Osteocyte (in vitro differentiated cells): ENCODE data around the gene CPN1. TPM values are rescaled to one million over a fixed set of nuclear protein-coding genes. Genes with fewer than 3 reads are reported as not detected.
"Not testable (repeated sequence)": the region's sequence is repeated elsewhere in the genome, so short reads cannot be mapped to it uniquely, and the experiment has no call there.

ENCODE experiments used
- DNase-seq: peaks from one replicate; pipeline ENCODE4 v3.0.0; 2021; ENCODE audit warnings: mixed read lengths; ENCODE audit not compliant: unreplicated experiment; ENCODE audit errors: extremely low spot score
- H3K27ac Mint-ChIP-seq: one replicate; pipeline ENCODE4 v1.8.0; 2021; ENCODE audit warnings: mild to moderate bottlenecking, mixed read lengths; ENCODE audit not compliant: unreplicated experiment
- H3K27me3 Mint-ChIP-seq: one replicate; pipeline ENCODE4 v1.8.0; 2021; ENCODE audit warnings: mixed read lengths; ENCODE audit not compliant: unreplicated experiment
- H3K36me3 Mint-ChIP-seq: one replicate; pipeline ENCODE4 v1.8.0; 2021; ENCODE audit warnings: mixed read lengths; ENCODE audit not compliant: unreplicated experiment
- H3K4me1 Mint-ChIP-seq: one replicate; pipeline ENCODE4 v1.8.0; 2021; ENCODE audit warnings: mixed read lengths; ENCODE audit not compliant: unreplicated experiment
- H3K4me3 Mint-ChIP-seq: one replicate; pipeline ENCODE4 v1.8.0; 2021; ENCODE audit warnings: mild to moderate bottlenecking, moderate library complexity, mixed read lengths; ENCODE audit not compliant: unreplicated experiment
- H3K9me3 Mint-ChIP-seq: one replicate; pipeline ENCODE4 v1.8.0; 2021; ENCODE audit warnings: mixed read lengths; ENCODE audit not compliant: unreplicated experiment
- CTCF ChIP-seq: fragments of 200-600 bp; sonication (generic); IDR thresholded peaks from 2 replicates; pipeline ENCODE4 v1.5.0; 2021; ENCODE audit warnings: antibody characterized with exemption, mild to moderate bottlenecking, moderate library complexity
- total RNA-seq: library from RNA; stranded (reverse); gene quantifications from 2 replicates; pipeline ENCODE4 v1.2.1, GENCODE V29; 2021

The CPN1 gene
- total RNA-seq, 1 donor from 2014 or later: not detected

- H3K27me3 Mint-ChIP-seq: no peaks in the 10 kb centered on the region
- TF ChIP-seq CTCF: no peak
- no peaks in the 10 kb centered on the region for H3K9me3 Mint-ChIP-seq
- H3K4me3 Mint-ChIP-seq: no peak overlapping the region
- H3K36me3 Mint-ChIP-seq: no peaks in the 10 kb centered on the region
- DNase-seq: no peak
- peaks cover 23% of the 10 kb centered on the region for H3K4me1 Mint-ChIP-seq
- no peak overlapping the region for H3K27ac Mint-ChIP-seq
Measured at GRCh38 chr10:100020886-100021253, 60.8 kb downstream of the CPN1 start.

GRCh38 chr10:100020142-100020885, 61.4 kb downstream of the CPN1 start:
- Mint-ChIP-seq H3K4me1 (peaks cover 17% of the 10 kb centered on the region), H3K36me3 (no peaks in the 10 kb centered on the region), H3K27ac (no peak overlapping the region), H3K4me3 (no peak overlapping the region), H3K9me3 (no peaks in the 10 kb centered on the region), H3K27me3 (no peaks in the 10 kb centered on the region)
- no peak for DNase-seq
- TF ChIP-seq CTCF: no peak

- Mint-ChIP-seq H3K4me1 (peaks cover 13% of the 10 kb centered on the region), H3K36me3 (no peaks in the 10 kb centered on the region), H3K9me3 (no peaks in the 10 kb centered on the region), H3K27me3 (no peaks in the 10 kb centered on the region), H3K4me3 (no peak overlapping the region), H3K27ac (no peak overlapping the region)
- TF ChIP-seq CTCF: no peak
- no peak for DNase-seq
Measured at GRCh38 chr10:100019787-100020141, 61.9 kb downstream of the CPN1 start.

GRCh38 chr10:100014071-100014762, 67.5 kb downstream of the CPN1 start:
- H3K27me3 Mint-ChIP-seq: no peaks in the 10 kb centered on the region
- no peak overlapping the region for H3K27ac Mint-ChIP-seq
- no peaks in the 10 kb centered on the region for H3K9me3 Mint-ChIP-seq
- H3K36me3 Mint-ChIP-seq: no peaks in the 10 kb centered on the region
- no peak for TF ChIP-seq CTCF
- H3K4me1 Mint-ChIP-seq: peaks cover 6% of the 10 kb centered on the region
- no peak overlapping the region for H3K4me3 Mint-ChIP-seq
- no peak for DNase-seq

GRCh38 chr10:100013621-100014020, 68.0 kb downstream of the CPN1 start:
- no peaks in the 10 kb centered on the region for H3K36me3 Mint-ChIP-seq
- H3K27ac Mint-ChIP-seq: no peak overlapping the region
- H3K4me1 Mint-ChIP-seq: peaks cover 9% of the 10 kb centered on the region
- no peak for DNase-seq
- H3K27me3 Mint-ChIP-seq: no peaks in the 10 kb centered on the region
- no peak for TF ChIP-seq CTCF
- no peak overlapping the region for H3K4me3 Mint-ChIP-seq
- H3K9me3 Mint-ChIP-seq: no peaks in the 10 kb centered on the region

GRCh38 chr10:100011906-100012305, 69.8 kb downstream of the CPN1 start:
- H3K4me3 Mint-ChIP-seq, H3K9me3 Mint-ChIP-seq, H3K27ac Mint-ChIP-seq, DNase-seq, H3K36me3 Mint-ChIP-seq, H3K27me3 Mint-ChIP-seq: not testable (repeated sequence)
- peaks cover 26% of the 10 kb centered on the region for H3K4me1 Mint-ChIP-seq
